HepG2 (cell line): ENCODE data around the gene MAPK8IP1. TPM values are rescaled to one million over a fixed set of nuclear protein-coding genes. Genes with fewer than 3 reads are reported as not detected.
A peak's percentile ranks its signal among the peaks of the same experiment; 100 is the strongest.

Source experiments
- AHDC1 ChIP-seq: sonication (generic); formaldehyde crosslinking; IDR thresholded peaks from 2 replicates; pipeline ENCODE4 v1.5.1; 2020; ENCODE audit warnings: mild to moderate bottlenecking, missing genetic modification reagents, borderline replicate concordance
- ATF4 ChIP-seq, 2 experiments: fragments of 450-650 bp in 1 of 2; sonication (generic) in 1 of 2; formaldehyde crosslinking; IDR thresholded peaks; 2 replicates each; pipeline versions ENCODE4 v1.5.0 to v1.8.0; 2020 to 2022; ENCODE audit warnings: mild to moderate bottlenecking in 1 of 2, missing genetic modification reagents in 1 of 2
- CREB1 ChIP-seq, 2 experiments: fragments of 450-650 bp in 1 of 2; IDR thresholded peaks; 2 replicates each; pipeline ENCODE4 v1.6.1; 2016 to 2017; ENCODE audit warnings: control low read depth in 1 of 2, mild to moderate bottlenecking in 1 of 2, missing compliant biosample characterization in 1 of 2, missing genetic modification characterization in 1 of 2
- HBP1 ChIP-seq: IDR thresholded peaks from 2 replicates; pipeline ENCODE4 v1.6.1; 2016; ENCODE audit warnings: low read depth, control low read depth
- HINFP ChIP-seq: sonication (generic); formaldehyde crosslinking; IDR thresholded peaks from 2 replicates; pipeline ENCODE4 v1.4.0; 2020; ENCODE audit warnings: low read depth, mild to moderate bottlenecking, missing genetic modification reagents
- MYC ChIP-seq: sonication (generic); formaldehyde crosslinking; IDR thresholded peaks from 2 replicates; pipeline ENCODE4 v1.9.0; 2021; ENCODE audit warnings: missing genetic modification reagents, borderline replicate concordance
- NFYC ChIP-seq: IDR thresholded peaks from 2 replicates; pipeline ENCODE4 v1.6.1; 2016; ENCODE audit warnings: missing genetic modification reagents, missing compliant biosample characterization
- SOX5 ChIP-seq: IDR thresholded peaks from 2 replicates; pipeline ENCODE4 v1.6.1; 2016; ENCODE audit warnings: borderline replicate concordance
- SP1 ChIP-seq, 2 experiments: fragments of 450-650 bp in 1 of 2; sonication (generic) in 1 of 2; formaldehyde crosslinking in 1 of 2; IDR thresholded peaks; 2 replicates each; pipeline versions ENCODE4 v1.4.0 to v1.6.1; 2016 to 2020; ENCODE audit warnings: missing genetic modification reagents in 1 of 2
- SP2 ChIP-seq: sonication (generic); formaldehyde crosslinking; IDR thresholded peaks from 2 replicates; pipeline ENCODE4 v1.5.1; 2020; ENCODE audit warnings: mild to moderate bottlenecking, missing genetic modification reagents
- THAP8 ChIP-seq: sonication (generic); formaldehyde crosslinking; IDR thresholded peaks from 2 replicates; pipeline ENCODE4 v1.5.1; 2020; ENCODE audit warnings: missing genetic modification reagents, mild to moderate bottlenecking, borderline replicate concordance
- ZMAT5 ChIP-seq: sonication (generic); formaldehyde crosslinking; IDR thresholded peaks from 2 replicates; pipeline ENCODE4 v1.5.0; 2020; ENCODE audit warnings: mild to moderate bottlenecking, low read depth, missing genetic modification reagents, borderline replicate concordance
- ZMYM3 ChIP-seq: sonication (generic); formaldehyde crosslinking; IDR thresholded peaks from 2 replicates; pipeline ENCODE4 v1.5.1; 2020; ENCODE audit warnings: mild to moderate bottlenecking, missing genetic modification reagents
- ZNF234 ChIP-seq: sonication (generic); formaldehyde crosslinking; conservative IDR thresholded peaks from 2 replicates; pipeline ENCODE4 v1.5.1; 2020; ENCODE audit warnings: mild to moderate bottlenecking, missing genetic modification reagents
- ZNF616 ChIP-seq: sonication (generic); formaldehyde crosslinking; IDR thresholded peaks from 2 replicates; pipeline ENCODE4 v1.5.0; 2020; ENCODE audit warnings: low read depth, mild to moderate bottlenecking, missing genetic modification reagents
- ZSCAN22 ChIP-seq: sonication (generic); formaldehyde crosslinking; IDR thresholded peaks from 2 replicates; pipeline ENCODE4 v1.4.0; 2020; ENCODE audit warnings: mild to moderate bottlenecking, missing genetic modification reagents
- polyA plus RNA-seq, 8 experiments: library from polyadenylated mRNA; depleted of rRNA in 3 of 8; stranded (reverse) in 7 of 8; unstranded in 1 of 8; fragments of >200 nt; fragmentation: Illumina TruSeq in 4 of 8; extraction: Trizol in 4 of 8; gene quantifications; 2 replicates each; pipeline versions ENCODE4 v1.2.1 to v1.2.3, GENCODE V29; 2011 to 2016; ENCODE audit warnings: low read depth in 4 of 8, missing spikeins in 1 of 8, mixed read lengths in 1 of 8; ENCODE audit not compliant: insufficient read depth in 1 of 8
- total RNA-seq, 5 experiments: library from RNA; depleted of rRNA; stranded (reverse); fragments of >200 nt; fragmentation: Illumina TruSeq; extraction: Trizol; gene quantifications; 2 replicates each; pipeline ENCODE4 v1.2.3, GENCODE V29; 2016; ENCODE audit warnings: low read depth in 1 of 5

MAPK8IP1 gene
- total and polyA plus RNA-seq, 2 of the 13 experiments (the other 11 are each of a cell fraction or from before 2014, with no cell fraction given): 2.2 to 4.2 TPM

- TF ChIP-seq HINFP (CRISPR knock-in tag) (no peak), AHDC1 (CRISPR knock-in tag) (no peak), ZNF616 (CRISPR knock-in tag) (peak; percentile 66), CREB1 (IDR thresholded peaks at IDR 0.05) (peak; percentile 88), CREB1 (CRISPR knock-in tag; IDR thresholded peaks at IDR 0.05) (peak; percentile 89), SP1 (IDR thresholded peaks at IDR 0.05) (peak; percentile 40; the same call in 1 of the 2 replicates), SP1 (CRISPR knock-in tag; IDR thresholded peaks at IDR 0.05) (peak; percentile 97), SP2 (peak; percentile 83), SOX5 (CRISPR knock-in tag) (no peak; the same call in 1 of the 2 replicates), ZMAT5 (CRISPR knock-in tag) (no peak), MYC (CRISPR knock-in tag) (peak; percentile 75; the same call in 1 of the 2 replicates), HBP1 (CRISPR knock-in tag) (no peak; the same call in none of the 2 replicates), ZNF234 (CRISPR knock-in tag) (0 out of 2 replicates have a peak, but pooled peaks have one; percentile 52), THAP8 (CRISPR knock-in tag) (no peak; the same call in 1 of the 2 replicates), ATF4 (CRISPR knock-in tag; IDR thresholded peaks at IDR 0.05) (peak in 1 of 2 experiments; percentile 50; a peak in 1 of 4 replicates), ZMYM3 (CRISPR knock-in tag) (no peak; the same call in 1 of the 2 replicates), ZSCAN22 (CRISPR knock-in tag) (no peak), NFYC (CRISPR knock-in tag) (peak; percentile 83)
Observed at GRCh38 chr11:45846974-45847910, 38.2 kb upstream of the MAPK8IP1 start, which contains the start of gene CRY2 (continued).
